NCI-H128 (cell line): ENCODE measurements around the gene MEGF11.
"Not testable (repeated sequence)": the region's sequence is repeated elsewhere in the genome, so short reads cannot be mapped to it uniquely, and the experiment has no call there.

Experiments used
- DNase-seq: peaks from one replicate; lab custom pipeline; 2025; ENCODE audit not compliant: unreplicated experiment; lab: John Stamatoyannopoulos, UW

Gene MEGF11

DNA sequence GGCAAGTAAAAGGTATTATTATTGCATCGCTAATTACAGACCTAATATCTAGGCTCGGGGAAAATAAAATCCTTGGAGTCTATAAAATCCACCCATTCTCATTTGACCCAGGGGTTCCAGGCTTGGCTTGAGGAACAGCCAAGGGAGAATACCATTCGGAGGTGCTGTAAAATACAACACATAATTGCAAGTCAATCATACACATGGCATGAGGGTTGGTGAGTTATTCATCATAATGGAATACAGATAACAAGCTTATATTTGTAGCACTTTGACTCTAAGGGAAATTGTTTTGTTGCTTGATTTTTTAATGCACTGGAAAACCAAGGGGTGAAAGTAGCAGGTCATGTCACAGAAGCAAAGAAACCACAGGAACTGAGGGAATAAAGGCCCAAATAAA lies 23.0 kb upstream of the MEGF11 start:
- no peak for DNase-seq

DNA sequence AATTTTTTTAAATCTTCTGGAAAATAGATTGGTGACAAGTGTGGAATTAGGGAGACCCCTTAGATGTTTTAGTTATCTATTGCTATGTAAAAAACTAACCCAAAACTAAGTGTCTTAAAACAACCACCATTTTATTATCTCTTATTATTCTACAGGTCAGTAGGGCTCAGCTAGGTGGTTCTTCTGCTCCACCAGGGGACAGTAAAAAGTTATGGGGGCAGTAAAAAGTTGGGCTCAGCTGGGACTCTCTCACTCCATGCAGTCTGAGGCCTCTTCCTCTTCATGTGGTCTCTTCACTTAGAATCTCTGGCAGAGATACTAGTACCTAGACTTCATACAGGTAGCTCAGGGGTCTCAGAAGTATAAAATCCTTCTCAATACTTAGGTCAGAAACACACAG lies 21.8 kb upstream of the MEGF11 start:
- no peak for DNase-seq

DNA sequence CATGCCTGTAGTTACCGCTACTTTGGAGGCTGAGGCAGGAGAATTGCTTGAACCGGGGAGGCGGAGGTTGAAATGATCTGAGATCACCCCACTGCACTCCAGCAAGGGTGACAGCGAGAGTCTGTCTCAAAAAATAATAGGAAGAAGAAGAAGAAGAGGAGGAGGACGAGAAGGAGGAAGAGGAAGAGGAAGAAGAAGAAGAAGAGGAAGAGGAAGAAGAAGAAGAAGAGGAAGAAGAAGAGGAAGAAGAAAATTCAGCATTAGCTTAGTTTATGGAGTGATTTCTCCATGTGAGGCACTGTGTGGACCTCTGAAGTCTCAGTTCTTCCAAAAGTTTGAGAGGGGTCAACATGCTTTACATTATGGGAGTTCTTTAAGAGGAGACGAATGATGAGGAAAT lies 17.4 kb upstream of the MEGF11 start:
- no peak for DNase-seq

DNA sequence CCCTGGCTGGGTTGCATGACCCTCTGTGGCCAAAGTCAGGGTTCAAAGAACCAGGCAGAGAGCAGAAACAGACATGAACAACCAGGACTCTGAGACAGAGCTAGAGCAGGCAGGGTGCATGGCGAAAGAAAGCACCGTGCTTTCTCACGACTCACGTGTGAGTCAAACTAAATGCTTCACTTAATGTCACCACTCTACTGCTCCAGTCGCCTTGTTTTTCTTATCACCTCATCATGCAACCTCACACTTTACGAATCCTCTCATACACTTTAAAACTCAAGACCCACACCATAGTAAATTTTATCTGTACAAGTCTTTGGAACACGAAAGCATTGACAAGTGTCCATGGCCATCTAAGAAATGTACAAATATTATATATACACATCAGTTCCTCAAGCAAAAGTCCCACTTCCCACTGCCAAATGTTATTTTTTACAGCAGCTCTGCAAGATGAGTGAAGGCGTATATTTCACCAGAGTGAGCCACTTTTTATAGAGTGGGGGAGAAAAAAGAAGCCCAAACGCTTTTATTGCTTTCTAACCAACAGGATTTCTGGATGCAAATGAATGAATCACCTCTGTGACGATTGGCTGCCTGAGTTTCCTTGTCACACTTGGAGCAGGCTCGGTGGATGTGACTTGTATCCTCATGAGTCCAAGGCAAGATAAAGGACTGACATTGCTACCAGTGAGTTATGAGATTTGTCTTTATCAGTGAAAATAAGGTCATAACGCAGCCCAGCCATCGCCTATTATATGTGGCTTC lies 16.0 kb upstream of the MEGF11 start:
- DNase-seq: no peak

- no peak for DNase-seq
These were observed 11.4 kb upstream of the MEGF11 start for GRCh38 chr15:66264859-66265513.

GRCh38 chr15:66262837-66263236 lies 9.3 kb upstream of the MEGF11 start:
- DNase-seq: not testable (repeated sequence)

GRCh38 chr15:66261056-66261455 lies 7.5 kb upstream of the MEGF11 start:
- DNase-seq: no peak

DNA sequence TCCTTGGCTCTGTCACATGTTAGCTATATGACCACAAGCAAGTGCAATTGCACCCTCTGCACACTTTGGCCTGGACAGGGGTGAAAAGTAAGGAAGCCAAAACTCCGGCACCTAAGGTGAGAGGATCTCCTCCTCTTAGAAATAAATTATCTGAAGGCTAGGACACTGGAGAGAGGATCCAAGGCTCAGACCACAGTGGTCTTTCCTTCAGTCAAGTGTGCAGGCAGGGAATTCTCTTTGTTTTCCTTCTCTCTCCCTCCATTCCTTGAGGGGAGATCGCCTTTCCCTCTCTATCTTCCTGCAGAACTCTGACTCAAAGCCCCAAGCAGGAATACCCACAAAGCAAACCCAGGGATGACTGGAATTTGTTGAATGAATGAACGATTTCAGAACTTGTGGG lies 3.1 kb upstream of the MEGF11 start:
- no peak for DNase-seq

DNA sequence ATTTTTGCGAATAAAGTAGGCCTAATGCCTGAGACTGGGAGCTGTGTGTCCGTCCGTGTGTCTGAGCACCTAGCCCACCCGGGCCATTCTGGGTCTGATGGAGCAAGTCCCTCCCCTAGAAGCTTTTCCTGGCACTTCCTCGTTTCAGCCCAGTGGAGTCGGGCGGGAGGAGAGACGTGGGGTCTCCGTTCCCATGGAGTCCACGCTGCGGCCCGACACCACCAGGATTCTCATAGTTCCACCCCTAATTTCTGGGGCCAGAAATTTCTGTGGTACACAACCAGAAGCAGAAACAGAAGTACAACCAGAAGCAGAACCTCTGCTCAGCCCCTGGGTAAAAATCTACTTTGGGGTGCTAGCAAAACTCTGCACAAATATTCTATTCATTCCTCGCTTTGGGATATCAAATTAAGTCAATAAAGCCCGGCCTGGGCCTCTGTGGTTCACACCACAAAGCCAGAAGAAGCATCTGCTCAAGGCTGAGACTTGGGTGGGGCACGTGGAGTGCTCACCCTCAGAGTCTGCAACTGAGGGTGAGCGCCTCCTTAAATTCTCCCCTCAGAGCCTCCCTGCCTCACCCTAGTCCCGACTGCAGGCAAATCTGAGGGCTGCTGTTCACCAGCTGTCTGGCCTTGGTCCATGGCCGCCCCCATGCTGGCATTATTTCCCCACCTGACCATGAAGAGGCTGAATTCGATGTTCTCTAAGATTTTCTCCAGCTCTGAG lies 1.6 kb upstream of the MEGF11 start:
- no peak for DNase-seq

- no peak for DNase-seq
These were observed 770 bp upstream of the MEGF11 start for GRCh38 chr15:66254089-66254950.

DNA sequence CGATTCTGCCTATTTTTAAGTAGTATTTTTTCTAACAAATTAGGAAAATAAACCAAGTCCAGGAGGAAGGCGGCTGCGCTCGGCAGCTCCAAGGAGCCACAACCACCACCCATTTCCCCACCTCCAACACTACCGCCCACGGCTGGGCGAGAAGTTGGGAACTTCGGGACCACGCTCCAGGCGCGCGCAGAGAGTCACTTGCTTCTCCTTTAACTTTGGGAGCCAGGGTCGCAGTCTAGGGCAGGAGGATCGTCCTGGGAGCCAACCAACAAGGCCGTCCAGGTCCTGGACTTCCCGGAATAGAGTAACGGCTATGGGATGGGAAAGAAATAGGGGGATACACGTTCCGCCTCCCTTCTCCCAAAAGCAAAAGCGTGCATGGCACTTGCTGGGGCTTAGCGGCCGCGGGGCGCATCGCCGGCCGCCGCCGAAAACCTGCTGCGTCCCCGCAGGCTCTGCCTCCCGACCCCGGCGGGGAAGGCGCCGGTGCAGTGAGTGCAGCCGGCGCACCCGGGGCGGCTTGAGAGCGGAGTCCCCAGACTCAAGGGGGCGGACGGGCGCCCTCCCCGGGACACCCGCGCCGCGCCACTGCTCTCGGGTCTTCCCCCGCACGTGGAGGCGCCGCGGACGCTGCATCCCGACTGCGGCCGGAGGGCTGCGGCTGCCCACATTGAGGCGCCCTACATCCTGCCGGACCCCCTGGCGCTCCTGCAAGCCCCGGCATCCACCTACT lies 699 bp downstream of the MEGF11 start:
- DNase-seq: no peak

GRCh38 chr15:66251790-66252684 lies 1.5 kb downstream of the MEGF11 start:
- no peak for DNase-seq

GRCh38 chr15:66251065-66251789 lies 2.3 kb downstream of the MEGF11 start:
- no peak for DNase-seq

DNA sequence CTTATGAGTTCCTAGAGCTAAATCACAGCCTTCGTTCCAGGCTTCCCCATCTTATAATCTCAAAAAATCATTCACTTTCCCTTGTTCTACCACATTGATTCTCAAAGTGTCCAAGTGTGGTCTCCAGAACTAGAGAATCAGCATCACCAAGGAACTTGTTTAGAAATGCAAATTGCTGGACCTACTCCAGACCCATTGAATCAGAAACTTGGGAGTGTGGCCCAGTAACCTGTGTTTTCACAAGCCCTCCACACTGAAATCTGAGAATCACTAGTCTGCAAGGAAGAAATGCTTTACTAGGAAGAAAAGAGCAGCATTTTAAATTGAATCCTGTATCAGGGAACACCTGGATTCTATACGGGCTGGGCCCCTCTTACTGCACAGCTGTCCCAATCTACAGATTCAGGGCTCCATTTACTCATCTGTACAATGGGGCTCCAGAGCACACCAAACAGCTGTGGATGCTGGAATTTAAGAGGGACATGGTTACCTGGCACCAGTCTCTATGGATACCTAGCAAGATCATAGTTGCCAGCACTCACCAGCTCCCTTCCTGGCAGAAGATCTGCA lies 3.9 kb downstream of the MEGF11 start:
- no peak for DNase-seq

GRCh38 chr15:66246937-66247336 lies 6.6 kb downstream of the MEGF11 start:
- DNase-seq: no peak

- not testable (repeated sequence) for DNase-seq
These were observed 7.7 kb downstream of the MEGF11 start for GRCh38 chr15:66245832-66246231.

DNA sequence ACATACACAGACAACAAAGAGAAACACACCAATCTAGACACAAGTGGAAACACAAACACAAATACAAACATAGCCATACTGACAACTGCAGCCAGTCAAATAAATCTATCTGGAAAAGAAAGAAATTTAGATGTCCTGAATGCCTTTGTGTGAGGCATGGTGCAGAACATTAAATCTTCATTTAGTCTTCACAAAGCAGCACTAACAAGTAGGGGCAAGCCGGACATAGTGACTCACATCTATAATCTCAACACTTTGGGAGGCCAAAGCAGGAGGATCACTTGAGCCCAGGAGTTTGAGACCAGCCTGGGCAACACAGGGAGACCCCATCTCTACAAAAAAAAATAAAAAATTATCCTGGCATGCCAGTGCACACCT lies 11.7 kb downstream of the MEGF11 start:
- no peak for DNase-seq

- DNase-seq: no peak
These were observed 12.3 kb downstream of the MEGF11 start for GRCh38 chr15:66241087-66241907.
